ENCODE results near the gene LHX6.
A peak's percentile ranks its signal among the peaks of the same experiment; 100 is the strongest.

The LHX6 gene

GRCh38 chr9:122215663-122216062, 13.1 kb downstream of the LHX6 start:
- DNase-seq, result no peak

DNA sequence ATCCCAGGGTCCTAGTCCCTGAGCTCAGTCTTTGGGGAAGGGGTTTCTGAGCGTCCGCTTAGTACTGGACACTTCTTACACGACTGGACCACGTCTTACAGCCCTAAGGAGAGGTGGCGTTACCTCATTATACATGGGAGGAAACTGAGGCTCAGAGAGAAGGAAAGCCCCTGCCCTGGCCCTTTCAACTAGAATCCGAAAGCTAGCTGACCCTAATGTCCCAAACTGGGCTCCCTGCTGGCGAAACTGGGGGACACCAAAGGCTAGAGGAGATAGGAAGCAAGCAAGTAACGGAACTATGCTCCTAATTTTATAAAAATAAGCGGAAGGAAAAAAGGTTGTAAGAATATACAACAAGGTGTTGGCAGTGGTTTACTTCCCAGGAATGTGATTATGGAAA, 14.2 kb downstream of the LHX6 start:
- DNase-seq, result no peak

GRCh38 chr9:122213589-122214413, 15.0 kb downstream of the LHX6 start:
- peak; percentile 31 for DNase-seq

DNA sequence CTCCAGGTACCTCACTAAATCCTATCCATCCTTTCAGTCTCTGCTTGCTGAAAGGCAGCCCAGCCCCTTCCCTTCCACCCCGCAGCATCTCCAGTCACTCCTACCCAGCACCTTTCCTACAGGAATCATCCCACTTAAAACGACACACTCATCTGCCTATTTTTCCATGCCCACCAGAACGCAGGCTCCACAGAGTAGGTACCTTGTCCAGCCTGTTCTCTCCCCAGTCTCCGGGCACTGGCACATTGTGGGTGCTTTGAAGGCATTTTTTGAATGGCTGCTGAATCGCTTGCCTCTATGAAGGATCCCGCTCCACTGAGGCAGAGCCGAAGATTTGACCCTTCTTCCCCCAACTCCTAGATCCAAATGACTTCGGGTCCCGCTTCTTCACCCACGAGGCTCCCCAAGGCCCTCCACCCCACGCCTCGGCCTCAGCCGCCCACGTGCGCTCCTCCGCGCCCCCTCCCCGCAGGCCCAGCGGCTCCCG, 15.6 kb downstream of the LHX6 start:
- DNase-seq, result no peak

DNA sequence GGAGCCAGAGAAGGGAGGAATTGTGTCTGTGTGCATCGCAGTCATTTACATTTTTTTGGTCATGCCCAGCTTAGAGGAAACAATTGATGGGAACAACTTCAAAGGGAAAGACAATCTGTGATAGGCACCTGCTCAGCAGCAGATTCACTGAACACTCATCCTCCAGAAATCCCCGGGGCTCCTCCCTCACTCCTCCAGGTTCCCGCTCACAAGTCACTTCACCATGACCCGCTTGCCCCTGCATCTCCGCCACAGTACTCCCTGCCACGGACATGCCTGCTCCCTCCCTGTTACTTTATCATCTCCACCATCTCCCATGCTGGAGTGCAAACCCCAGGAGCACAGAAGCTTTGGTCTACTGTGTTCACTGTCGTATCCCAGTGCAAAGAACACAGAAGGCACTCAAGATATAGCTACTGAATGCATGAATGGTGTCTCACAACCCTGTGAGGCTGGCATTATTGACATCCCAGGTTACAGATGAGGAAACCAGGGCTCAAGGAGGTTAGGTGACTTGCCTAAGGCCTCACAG, 16.2 kb downstream of the LHX6 start:
- DNase-seq, result no peak

DNA sequence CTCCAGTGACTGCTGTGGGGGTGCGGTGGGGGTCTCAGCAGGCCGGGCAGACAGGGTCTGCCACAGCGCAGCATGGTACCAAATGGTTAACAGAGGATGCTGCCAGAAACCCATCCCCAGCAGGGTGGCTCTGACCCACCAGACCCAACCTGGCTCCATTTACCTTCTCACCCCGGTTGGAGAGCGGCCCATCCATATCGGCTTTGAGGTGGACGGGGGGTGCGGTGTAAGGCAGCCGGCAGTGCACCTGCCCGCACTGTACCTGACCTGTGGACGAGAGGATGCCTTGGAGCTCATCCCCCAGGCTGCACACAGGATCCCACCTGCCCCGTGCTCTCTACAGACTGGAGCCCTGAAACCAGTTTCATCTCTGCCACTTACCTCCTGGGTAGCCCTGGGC, 19.3 kb downstream of the LHX6 start:
- no peak for DNase-seq

DNA sequence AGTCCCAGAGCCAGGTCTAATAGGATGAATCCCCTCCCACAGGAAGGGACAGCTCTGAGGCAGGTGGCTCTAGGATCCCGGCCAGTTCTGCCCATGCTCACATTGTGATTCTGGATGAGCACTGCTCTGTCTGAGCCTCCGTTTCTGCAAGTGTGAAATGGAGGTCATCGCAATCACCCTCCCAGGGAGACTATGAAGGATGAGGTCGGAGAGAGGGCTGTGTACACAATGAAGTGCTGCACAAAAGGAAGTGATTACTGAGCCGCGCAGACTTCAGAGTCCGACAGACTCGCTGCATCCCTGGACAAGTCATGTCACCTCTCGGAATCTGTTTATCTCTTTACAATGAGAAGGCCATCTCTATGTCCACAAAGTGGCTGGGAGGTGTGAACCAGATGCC, 21.7 kb downstream of the LHX6 start:
- DNase-seq, result no peak

DNA sequence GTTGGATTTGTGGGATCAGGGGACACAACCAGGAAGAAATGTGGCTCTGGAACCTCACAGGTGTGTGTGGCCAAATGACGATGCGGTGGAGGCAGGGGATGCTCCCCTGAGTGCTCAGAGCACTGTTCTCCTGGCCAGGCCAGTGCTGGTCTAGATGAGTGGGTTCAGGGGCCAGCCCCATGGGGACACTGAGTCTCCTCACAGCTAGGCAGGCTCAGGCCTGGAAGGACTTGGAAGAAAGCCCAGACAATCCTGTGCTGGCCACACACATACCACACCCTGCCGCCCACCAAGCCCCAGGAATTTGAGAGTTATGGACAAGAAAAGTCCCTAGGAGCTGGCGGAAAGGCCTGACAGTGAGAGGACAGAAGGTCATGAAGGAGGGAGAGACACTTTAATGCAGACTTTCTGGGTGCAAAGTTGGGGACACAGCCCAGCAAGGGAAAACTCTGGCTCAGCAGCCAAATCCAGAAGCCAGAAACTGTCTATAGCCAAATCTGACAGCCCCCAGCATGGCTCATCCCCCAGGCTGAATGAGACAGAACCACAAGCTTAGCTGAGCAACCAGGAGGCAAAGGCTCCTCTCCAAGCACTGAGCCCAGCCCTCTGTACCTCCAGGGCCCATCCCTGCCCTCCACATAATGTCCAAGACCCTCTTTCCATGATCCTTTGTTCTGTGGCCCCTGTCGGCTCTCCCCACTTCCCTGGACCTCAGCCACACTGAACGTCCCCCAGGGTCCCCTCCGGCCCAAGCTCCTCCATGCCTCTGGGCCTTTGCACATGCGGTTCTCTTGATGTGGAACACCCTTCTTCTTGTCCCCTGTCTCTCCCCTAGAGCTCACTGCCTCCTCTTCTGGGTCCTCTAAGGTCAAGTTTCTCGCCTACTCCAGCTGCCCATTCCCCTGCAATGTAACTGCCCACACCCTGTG, 22.4 kb downstream of the LHX6 start:
- DNase-seq, result no peak

DNA sequence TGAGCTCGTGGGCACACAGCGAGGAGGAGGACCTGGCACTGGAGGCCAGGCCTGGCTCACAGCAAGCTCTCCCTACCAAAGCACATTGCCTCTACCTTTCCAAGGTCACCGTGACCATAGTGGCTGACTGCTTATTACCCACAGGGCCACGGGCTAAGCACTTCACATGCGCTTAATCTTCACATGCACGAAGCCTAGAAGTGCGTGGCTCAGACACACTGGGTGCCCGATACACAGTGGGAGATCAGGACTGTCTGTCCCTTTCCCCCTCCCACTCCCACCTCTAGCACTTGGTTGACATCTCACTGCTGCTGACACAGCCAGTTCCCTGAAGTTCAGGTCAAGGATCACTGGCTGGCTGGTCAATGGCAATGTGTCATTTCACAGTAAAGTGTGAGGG, 23.6 kb downstream of the LHX6 start:
- no peak for DNase-seq

GRCh38 chr9:122204491-122204890, 24.3 kb downstream of the LHX6 start:
- no peak for DNase-seq

DNA sequence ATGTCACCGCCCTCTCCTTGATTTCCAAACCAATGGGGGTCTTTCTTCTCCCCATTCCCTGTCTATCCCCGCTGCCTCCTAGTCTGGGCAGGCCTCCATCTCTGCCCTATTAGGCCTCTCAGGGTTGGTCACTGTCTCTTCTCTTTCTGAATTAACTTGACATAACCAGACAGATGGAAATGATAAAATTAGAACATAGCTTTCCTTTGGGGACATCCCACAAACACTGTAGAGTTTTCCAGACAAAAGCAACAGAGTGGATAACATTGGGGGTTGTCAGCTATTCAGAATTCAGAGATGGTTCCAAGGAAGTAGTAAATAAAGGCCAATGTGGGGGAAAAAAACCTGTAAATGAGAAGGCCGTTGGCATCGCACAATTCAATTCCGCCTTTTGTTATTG, 24.7 kb downstream of the LHX6 start:
- no peak for DNase-seq

DNA sequence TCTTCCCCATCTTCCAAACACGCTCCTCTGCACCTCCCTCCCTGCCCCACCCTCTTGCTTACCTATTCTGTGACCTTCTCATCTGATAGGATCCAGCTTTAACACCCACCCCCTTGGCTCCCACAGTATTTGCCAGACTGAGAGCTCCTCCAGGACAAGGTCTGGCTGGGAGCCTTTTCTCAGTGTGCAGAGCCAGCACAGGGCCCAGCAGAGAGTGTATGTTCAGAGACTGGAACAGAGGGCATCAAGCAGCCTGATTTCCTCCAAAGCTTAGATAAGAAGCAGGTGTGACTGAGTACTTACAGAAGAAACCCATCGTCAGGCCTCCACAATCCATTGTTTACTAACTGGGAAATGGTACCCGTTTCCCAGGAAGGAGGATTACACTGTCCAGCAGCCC, 26.6 kb downstream of the LHX6 start:
- no peak for DNase-seq

DNA sequence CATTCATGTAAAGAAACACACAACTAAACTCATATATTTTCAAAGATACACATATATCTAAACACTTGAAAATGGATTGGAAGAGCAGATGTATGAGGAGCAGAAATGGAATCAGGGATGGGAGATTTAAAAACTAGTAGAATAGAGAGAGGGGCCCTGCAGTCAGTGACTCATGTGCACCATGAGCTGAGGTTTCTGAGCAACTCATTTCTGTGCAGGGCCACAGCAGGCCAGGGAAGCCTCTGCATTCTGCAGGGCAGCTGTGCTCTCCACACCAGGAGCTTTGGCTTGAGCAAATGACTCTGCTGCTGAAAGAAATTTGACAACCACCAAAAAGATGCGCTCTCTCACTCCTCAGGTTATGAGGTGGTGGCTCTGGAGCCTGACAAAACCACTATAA, 27.1 kb downstream of the LHX6 start:
- DNase-seq, result no peak

DNA sequence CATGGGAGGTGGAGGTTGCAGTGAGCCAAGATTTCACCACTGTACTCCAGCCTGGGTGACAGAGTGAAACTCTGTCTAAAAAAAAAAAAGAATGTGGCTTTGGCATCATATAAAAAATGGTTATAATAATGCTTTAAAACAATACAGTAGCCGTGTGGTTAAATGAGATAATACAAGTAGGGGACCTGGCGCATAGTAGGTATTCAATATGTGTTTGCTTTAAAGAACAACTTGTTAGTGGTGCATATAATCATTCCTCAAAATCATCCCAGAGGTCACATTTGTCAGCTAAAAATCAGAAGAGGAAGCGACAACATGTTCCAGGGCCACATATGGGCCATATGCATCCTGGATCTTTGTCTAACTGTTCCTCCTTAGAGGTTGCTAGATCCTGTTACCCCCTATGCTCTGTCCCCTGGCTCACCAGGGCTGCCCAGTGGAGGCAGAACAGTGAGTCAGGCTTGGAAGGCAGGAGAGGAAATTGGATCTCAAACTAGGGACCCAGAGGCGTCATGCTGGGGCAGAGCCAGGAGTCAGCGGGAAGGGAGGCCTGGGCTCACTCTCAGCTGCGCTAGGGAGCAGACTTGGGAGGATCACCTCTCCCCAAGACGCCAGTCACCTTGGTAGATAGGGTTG, 27.7 kb downstream of the LHX6 start:
- DNase-seq, result no peak

GRCh38 chr9:122197882-122198281, 30.9 kb downstream of the LHX6 start:
- DNase-seq, result no peak

DNA sequence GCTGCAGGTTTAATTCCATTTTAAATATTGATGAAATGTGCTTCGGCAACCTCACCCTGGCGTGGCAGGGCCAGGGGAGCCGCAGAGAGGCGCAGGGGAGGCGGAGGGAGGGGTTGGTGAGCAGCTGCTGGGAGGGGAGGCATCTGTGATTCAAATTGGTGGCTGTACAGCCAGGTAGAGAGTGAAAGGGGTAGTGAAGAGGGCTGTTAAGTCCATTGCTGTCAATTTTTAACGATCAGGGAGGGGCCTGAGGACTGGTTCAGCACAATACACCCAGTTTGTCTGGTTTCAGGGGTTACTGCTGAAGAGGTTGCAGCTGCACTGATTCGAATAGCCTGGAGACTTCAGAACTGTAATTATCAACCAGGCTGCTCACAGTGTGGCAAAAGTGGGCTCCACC, 31.3 kb downstream of the LHX6 start:
- no peak for DNase-seq

GRCh38 chr9:122195875-122196274, 32.9 kb downstream of the LHX6 start:
- no peak for DNase-seq

GRCh38 chr9:122193651-122194050, 35.1 kb downstream of the LHX6 start:
- DNase-seq, result no peak

GRCh38 chr9:122192914-122193525, 35.7 kb downstream of the LHX6 start:
- DNase-seq, result no peak

DNA sequence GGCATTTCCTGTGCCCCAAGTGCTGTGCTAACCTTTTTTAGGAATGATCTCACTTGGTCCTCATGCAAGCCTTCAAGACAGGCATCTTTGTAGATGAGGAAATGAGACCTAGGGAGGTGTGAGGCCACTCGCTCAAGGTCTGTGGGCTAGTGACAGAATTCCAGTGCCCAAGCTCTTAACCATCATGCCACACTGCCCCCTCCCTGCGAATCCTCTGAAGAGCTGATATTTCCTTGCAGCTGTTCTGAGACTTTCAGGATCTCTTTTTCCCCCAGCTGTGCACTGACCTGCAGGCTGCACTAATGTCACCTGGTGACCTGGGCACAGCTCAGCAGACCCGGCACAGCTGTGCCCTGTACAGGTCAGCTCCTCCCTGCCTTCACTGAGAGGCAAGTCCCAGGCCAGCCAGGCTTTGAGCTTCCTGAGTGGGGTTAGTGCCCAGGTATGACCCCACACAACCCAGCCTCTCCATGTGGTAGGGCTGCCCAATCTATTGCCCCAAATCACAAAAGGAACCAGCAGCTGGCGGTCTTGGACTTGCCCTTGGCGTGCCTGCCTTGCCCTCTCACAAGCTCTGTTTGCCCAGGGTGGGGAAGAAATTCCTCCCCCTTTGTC, 36.4 kb downstream of the LHX6 start:
- DNase-seq, result no peak

GRCh38 chr9:122191584-122191983, 37.2 kb downstream of the LHX6 start:
- no peak for DNase-seq

Measured in activated CD8-positive, alpha-beta memory T cell treated with anti-CD3 and anti-CD28 coated beads, Interleukin-2, amount 50 U/mL, for 4 hours (primary cell).